IMR-90 (cell line): ENCODE data around the gene NAA15. TPM values are rescaled to one million over a fixed set of nuclear protein-coding genes. Genes with fewer than 3 reads are reported as not detected.

Experiments used
- ATAC-seq: fragments of 200-7000 bp; cut with Tn5 transposase; 2 replicates; pipeline ENCODE4 v1.9.1; 2020; ENCODE audit warnings: low read depth, mild to moderate bottlenecking, moderate library complexity
- BruUV-seq: library from RNA; stranded (reverse); fragments of 400-500 nt; replicated peaks from 2 replicates; lab custom pipeline; 2021; lab: Mats Ljungman, UMichigan
- CTCF ChIA-PET: fragments of 300-600 bp; formaldehyde crosslinking; extraction: SDS; loops from one replicate; lab custom pipeline; 2021; ENCODE audit warnings: antibody characterized with exemption; lab: Yijun Ruan, JAX
- POLR2A ChIA-PET: fragments of 300-600 bp; sonication (Branson Sonifier 250); formaldehyde crosslinking; loops from one replicate; lab custom pipeline; 2022; ENCODE audit warnings: antibody characterized with exemption; ENCODE audit not compliant: unreplicated experiment; lab: Charles Lee
- DNase-seq: peaks from one replicate; pipeline ENCODE4 v3.0.0; 2013
- H2AFZ ChIP-seq: replicated peaks from 2 replicates; pipeline ENCODE3; 2013; ENCODE audit warnings: low read length, mild to moderate bottlenecking; ENCODE audit not compliant: poor library complexity
- H2AK5ac ChIP-seq: 2 replicates; pipeline ENCODE4 v1.6.1; 2013; ENCODE audit warnings: low read depth, low read length, inconsistent platforms
- H2AK9ac ChIP-seq: replicated peaks from 2 replicates; pipeline ENCODE3; 2013; ENCODE audit warnings: mild to moderate bottlenecking, low read depth, low read length, moderate library complexity; ENCODE audit not compliant: poor library complexity
- H2BK120ac ChIP-seq: 2 replicates; pipeline ENCODE4 v1.6.1; 2013; ENCODE audit warnings: low read depth, low read length, inconsistent platforms
- H2BK15ac ChIP-seq: 3 replicates; pipeline ENCODE4 v1.6.1; 2013; ENCODE audit warnings: low read depth, low read length, inconsistent platforms
- H2BK20ac ChIP-seq: 2 replicates; pipeline ENCODE4 v1.6.1; 2013; ENCODE audit warnings: low read depth, mild to moderate bottlenecking, inconsistent platforms, low read length, moderate library complexity
- H2BK5ac ChIP-seq: 2 replicates; pipeline ENCODE4 v1.6.1; 2013; ENCODE audit warnings: mild to moderate bottlenecking, low read depth, low read length, inconsistent platforms; ENCODE audit not compliant: poor library complexity, severe bottlenecking
- H3K14ac ChIP-seq: replicated peaks from 2 replicates; pipeline ENCODE4 v1.6.1; 2013; ENCODE audit warnings: low read depth, low read length, inconsistent platforms
- H3K18ac ChIP-seq: 2 replicates; pipeline ENCODE4 v1.6.1; 2013; ENCODE audit warnings: low read depth, low read length, control low read depth
- H3K23ac ChIP-seq: 2 replicates; pipeline ENCODE4 v1.6.1; 2013; ENCODE audit warnings: low read depth, low read length, inconsistent platforms
- H3K27ac ChIP-seq: 2 replicates; pipeline ENCODE4 v1.5.1; 2013; ENCODE audit warnings: mild to moderate bottlenecking, control low read depth, low read length; ENCODE audit not compliant: insufficient read depth
- H3K27me3 ChIP-seq: 2 replicates; pipeline ENCODE4 v1.6.1; 2013; ENCODE audit warnings: low read length; ENCODE audit not compliant: control insufficient read depth, insufficient read depth
- H3K36me3 ChIP-seq: 2 replicates; pipeline ENCODE4 v1.6.1; 2013; ENCODE audit warnings: low read length, mixed read lengths; ENCODE audit not compliant: control insufficient read depth, insufficient read depth
- H3K4ac ChIP-seq: 2 replicates; pipeline ENCODE4 v1.6.1; 2013; ENCODE audit warnings: low read depth, low read length, inconsistent platforms
- H3K4me1 ChIP-seq: 2 replicates; pipeline ENCODE4 v1.6.1; 2013; ENCODE audit warnings: low read length, mixed read lengths; ENCODE audit not compliant: control insufficient read depth, insufficient read depth
- H3K4me2 ChIP-seq: 2 replicates; pipeline ENCODE4 v1.6.1; 2013; ENCODE audit warnings: low read depth, mild to moderate bottlenecking, control low read depth, low read length, moderate library complexity
- H3K4me3 ChIP-seq: 2 replicates; pipeline ENCODE4 v1.5.1; 2013; ENCODE audit warnings: low read depth, mild to moderate bottlenecking, control low read depth, low read length, moderate library complexity; ENCODE audit not compliant: insufficient read depth
- H3K56ac ChIP-seq: 2 replicates; pipeline ENCODE4 v1.6.1; 2013; ENCODE audit warnings: low read length, inconsistent platforms; ENCODE audit not compliant: insufficient read depth; ENCODE audit errors: extremely low read depth
- H3K79me1 ChIP-seq, 2 experiments: 2 replicates each; pipeline ENCODE4 v1.6.1; 2013; ENCODE audit warnings: low read length in 2 of 2, inconsistent platforms in 1 of 2, low read depth in 1 of 2
- H3K9ac ChIP-seq: 2 replicates; pipeline ENCODE4 v1.6.1; 2013; ENCODE audit warnings: low read depth, low read length, control low read depth
- H3K9me1 ChIP-seq: 2 replicates; pipeline ENCODE4 v1.6.1; 2013; ENCODE audit warnings: low read length, inconsistent platforms; ENCODE audit not compliant: insufficient read depth
- H3K9me3 ChIP-seq: 2 replicates; pipeline ENCODE4 v1.6.1; 2013; ENCODE audit warnings: low read length; ENCODE audit not compliant: control insufficient read depth, insufficient read depth
- H4K20me1 ChIP-seq: 2 replicates; pipeline ENCODE4 v1.6.1; 2013; ENCODE audit warnings: low read length, inconsistent platforms; ENCODE audit not compliant: insufficient read depth
- H4K5ac ChIP-seq: 2 replicates; pipeline ENCODE4 v1.6.1; 2013; ENCODE audit warnings: mild to moderate bottlenecking, low read depth, low read length, control low read depth
- H4K8ac ChIP-seq, 2 experiments: 2 replicates each; pipeline ENCODE4 v1.6.1; 2013; ENCODE audit warnings: low read depth in 2 of 2, low read length in 2 of 2, control low read depth in 1 of 2, inconsistent platforms in 1 of 2
- H4K91ac ChIP-seq: 2 replicates; pipeline ENCODE4 v1.6.1; 2013; ENCODE audit warnings: low read depth, low read length, inconsistent platforms; ENCODE audit not compliant: insufficient read depth
- BHLHE40 ChIP-seq: fragments of 150-350 bp; IDR thresholded peaks from 2 replicates; pipeline ENCODE4 v1.6.1; 2016; ENCODE audit warnings: mild to moderate bottlenecking, low read depth, low read length
- MAFK ChIP-seq: IDR thresholded peaks from 2 replicates; pipeline ENCODE4 v1.6.1; 2012; ENCODE audit warnings: low read depth, low read length, improper control_type of control experiment
- RCOR1 ChIP-seq: IDR thresholded peaks from 2 replicates; pipeline ENCODE4 v1.6.1; 2012; ENCODE audit warnings: mild to moderate bottlenecking, low read length, improper control_type of control experiment; ENCODE audit not compliant: insufficient replicate concordance
- WGBS, 2 experiments: methylation state at CpG; one replicate each; pipeline versions ENCODE4 v1.1.5 to v1.1.7; 2013; ENCODE audit warnings: missing lambda C conversion rate in 2 of 2; ENCODE audit not compliant: insufficient read length in 1 of 2; ENCODE audit errors: extremely low coverage in 2 of 2; 5-methylcytosine and 5-hydroxymethylcytosine counted together
- dilution Hi-C: fragments of 300-500 bp; cut with HindIII; formaldehyde crosslinking; loops from one replicate; pipeline ENCODE4 v1.14.3; 2018; ENCODE audit warnings: low sequenced_read_pairs; ENCODE audit not compliant: unreplicated experiment
- in situ Hi-C: fragments of 300-500 bp; cut with MboI; formaldehyde crosslinking; loops from 3 replicates; pipeline ENCODE4 v1.14.3; 2019; ENCODE audit warnings: low sequenced_read_pairs, inconsistent platforms, mixed read lengths
- intact Hi-C: fragments of 100-400 bp; cut with micrococcal nuclease; formaldehyde crosslinking; loops from 2 replicates; pipeline ENCODE4 v1.10.0; 2022
- polyA plus RNA-seq, 3 experiments: library from polyadenylated mRNA; depleted of rRNA; stranded (reverse); fragments of >200 nt; gene quantifications; 2 replicates each; pipeline ENCODE4 v1.2.3, GENCODE V29; 2012; ENCODE audit warnings: low replicate concordance in 1 of 3
- total RNA-seq: library from RNA; depleted of rRNA; stranded (reverse); fragments of >200 nt; gene quantifications from 2 replicates; pipeline ENCODE4 v1.2.3, GENCODE V29; 2012

The NAA15 gene
- total and polyA plus RNA-seq, 2 of the 4 experiments (the other 2 are of a cell fraction): 11.0 to 43.4 TPM

DNA sequence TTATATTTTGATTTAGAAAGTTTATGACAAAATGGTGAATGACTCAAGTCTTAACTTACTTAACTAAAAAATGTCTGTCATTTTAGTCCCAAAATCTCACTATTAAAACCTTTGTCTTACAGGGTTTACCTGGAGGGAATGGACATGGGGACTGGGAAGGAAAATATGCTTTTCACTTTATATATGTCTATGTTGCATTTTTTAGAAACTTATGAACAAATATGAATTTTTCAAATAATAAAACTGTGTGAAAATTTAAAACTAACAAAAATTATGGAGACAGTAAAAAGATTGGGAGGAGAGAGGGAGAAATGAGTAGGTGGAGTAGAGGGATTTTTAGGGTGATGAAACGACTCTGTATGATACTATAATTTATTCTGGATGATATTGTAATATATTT, 27.5 kb upstream of the NAA15 start:
- H2BK15ac ChIP-seq: no peak overlapping the region
- H2BK120ac ChIP-seq: no peak overlapping the region
- no peaks in the 10 kb centered on the region for H3K9me1 ChIP-seq
- ATAC-seq (no peak), DNase-seq (no peak)
- H3K56ac ChIP-seq: no peak overlapping the region
- H2AFZ ChIP-seq: no peak overlapping the region
- ChIA-PET POLR2A (no interaction called here), CTCF (no interaction called here)
- no peak overlapping the region for H2AK5ac ChIP-seq
- peaks cover 1 to 5% of the 10 kb centered on the region in 2 experiments; a peak in 3 of 4 replicates for H3K79me1 ChIP-seq
- H2BK20ac ChIP-seq: no peak overlapping the region
- H3K27me3 ChIP-seq: no peaks in the 10 kb centered on the region
- no peak overlapping the region for H3K23ac ChIP-seq
- no peak overlapping the region for H4K8ac ChIP-seq
- no peak overlapping the region for H3K4me3 ChIP-seq
- no peak overlapping the region for H3K9ac ChIP-seq
- dilution Hi-C loops: no loop called here
- WGBS, 2 experiments: 100% methylated on average over 1 of the region's 1 CpG; no CpG with 5 or more reads in 1 of the 2 experiments
- H3K4me1 ChIP-seq: no peaks in the 10 kb centered on the region
- H3K9me3 ChIP-seq: no peaks in the 10 kb centered on the region
- intact Hi-C loops: no loop called here
- no peak overlapping the region for H3K4me2 ChIP-seq
- BruUV-seq: no TSS peak
- H4K5ac ChIP-seq: no peak overlapping the region
- H4K91ac ChIP-seq: no peak overlapping the region
- H2BK5ac ChIP-seq: no peak overlapping the region
- no peak overlapping the region for H3K27ac ChIP-seq
- H4K20me1 ChIP-seq: no peaks in the 10 kb centered on the region
- in situ Hi-C loops: no loop called here
- H3K36me3 ChIP-seq: 0 out of 2 replicates have a peak, but pooled peaks cover 1% of the 10 kb centered on the region
- H3K14ac ChIP-seq: no peak overlapping the region
- H3K4ac ChIP-seq: no peak overlapping the region
- H2AK9ac ChIP-seq: no peak overlapping the region
- no peak overlapping the region for H3K18ac ChIP-seq
- TF ChIP-seq MAFK (peak; percentile 38; the same call in 1 of the 2 replicates), RCOR1 (no peak), BHLHE40 (no peak)
